ENCODE measurements around the gene TARBP1.
"Not testable (repeated sequence)": the region's sequence is repeated elsewhere in the genome, so short reads cannot be mapped to it uniquely, and the experiment has no call there.

The TARBP1 gene

GRCh38 chr1:234512451-234512861 is 33.5 kb upstream of the TARBP1 start:
- H3K27ac ChIP-seq: no peak overlapping the region
- TF ChIP-seq CTCF (IDR thresholded peaks at IDR 0.05) (no peak), ZFX (IDR thresholded peaks at IDR 0.05; ENCODE audit: borderline replicate concordance) (no peak)

- TF ChIP-seq CTCF (IDR thresholded peaks at IDR 0.05) (no peak), ZFX (IDR thresholded peaks at IDR 0.05; ENCODE audit: borderline replicate concordance) (no peak)
Observed at GRCh38 chr1:234509457-234510328, 30.7 kb upstream of the TARBP1 start.

GRCh38 chr1:234507626-234508387 is 28.8 kb upstream of the TARBP1 start:
- H3K27ac ChIP-seq: no peak overlapping the region
- no peak for TF ChIP-seq ZFX (IDR thresholded peaks at IDR 0.05; ENCODE audit: borderline replicate concordance)
- no peak for TF ChIP-seq CTCF (IDR thresholded peaks at IDR 0.05)

More at GRCh38 chr1:234509457-234510328, 30.7 kb upstream of the TARBP1 start:
- no peak overlapping the region for H3K27ac ChIP-seq

GRCh38 chr1:234507089-234507488 is 28.1 kb upstream of the TARBP1 start:
- TF ChIP-seq ZFX (IDR thresholded peaks at IDR 0.05; ENCODE audit: borderline replicate concordance): no peak
- no peak for TF ChIP-seq CTCF (IDR thresholded peaks at IDR 0.05)
- H3K27ac ChIP-seq: no peak overlapping the region

- TF ChIP-seq CTCF (IDR thresholded peaks at IDR 0.05): no peak
- H3K27ac ChIP-seq: no peak overlapping the region
Observed at GRCh38 chr1:234505769-234506102, 26.8 kb upstream of the TARBP1 start.

- TF ChIP-seq CTCF (IDR thresholded peaks at IDR 0.05) (no peak), ZFX (IDR thresholded peaks at IDR 0.05; ENCODE audit: borderline replicate concordance) (no peak)
- no peak overlapping the region for H3K27ac ChIP-seq
Observed at GRCh38 chr1:234504969-234505768, 26.2 kb upstream of the TARBP1 start.

GRCh38 chr1:234504251-234504650 is 25.3 kb upstream of the TARBP1 start:
- not testable (repeated sequence) for H3K27ac ChIP-seq
